Activated CD4-positive, alpha-beta T cell treated with anti-CD3 and anti-CD28 coated beads for 36 hours (primary cell): ENCODE measurements around the gene PAGE2. TPM values are rescaled to one million over a fixed set of nuclear protein-coding genes. Genes with fewer than 3 reads are reported as not detected.
A peak's percentile ranks its signal among the peaks of the same experiment; 100 is the strongest.
"Not testable (repeated sequence)": the region's sequence is repeated elsewhere in the genome, so short reads cannot be mapped to it uniquely, and the experiment has no call there.

Source experiments
- ATAC-seq: fragments of 200-7000 bp; cut with Tn5 transposase; one replicate; pipeline ENCODE4 v1.10.0; 2021; ENCODE audit warnings: mild to moderate bottlenecking, moderate library complexity
- CTCF ChIA-PET: fragments of 350-600 bp; sonication (Branson Sonifier 250); formaldehyde crosslinking; loops from one replicate; lab custom pipeline; 2021; ENCODE audit warnings: antibody characterized with exemption; lab: Charles Lee
- POLR2A ChIA-PET: fragments of 350-600 bp; sonication (Branson Sonifier 250); formaldehyde crosslinking; loops from one replicate; lab custom pipeline; 2021; ENCODE audit warnings: antibody characterized with exemption, inconsistent platforms; lab: Charles Lee
- DNase-seq: peaks from one replicate; pipeline ENCODE4 v3.0.0-alpha.2; 2020
- H3K27ac Mint-ChIP-seq: one replicate; pipeline ENCODE4 v1.8.0; 2021; ENCODE audit warnings: mixed read lengths
- H3K27me3 Mint-ChIP-seq: one replicate; pipeline ENCODE4 v1.8.0; 2021; ENCODE audit warnings: mixed read lengths
- H3K36me3 Mint-ChIP-seq: one replicate; pipeline ENCODE4 v1.8.0; 2021; ENCODE audit warnings: low read depth, mixed read lengths
- H3K4me1 Mint-ChIP-seq: one replicate; pipeline ENCODE4 v1.8.0; 2021; ENCODE audit warnings: mixed read lengths
- H3K4me3 Mint-ChIP-seq: one replicate; pipeline ENCODE4 v1.8.0; 2021; ENCODE audit warnings: mild to moderate bottlenecking, moderate library complexity, mixed read lengths
- H3K9me3 Mint-ChIP-seq: one replicate; pipeline ENCODE4 v1.8.0; 2021; ENCODE audit warnings: low read depth, mixed read lengths
- intact Hi-C, 2 experiments: fragments of 100-400 bp; cut with DNase I in 1 of 2; cut with micrococcal nuclease in 1 of 2; formaldehyde crosslinking; loops; one replicate each; pipeline versions ENCODE4 v1.14.2 to v1.15.1; 2022 to 2024; cut with DNase I, micrococcal nuclease
- total RNA-seq, 2 experiments: library from RNA; stranded (reverse); gene quantifications; one replicate each; pipeline ENCODE4 v1.2.3, GENCODE V29; 2021

The PAGE2 gene, protein sequence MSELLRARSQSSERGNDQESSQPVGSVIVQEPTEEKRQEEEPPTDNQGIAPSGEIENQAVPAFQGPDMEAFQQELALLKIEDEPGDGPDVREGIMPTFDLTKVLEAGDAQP
- not detected for total RNA-seq

DNA sequence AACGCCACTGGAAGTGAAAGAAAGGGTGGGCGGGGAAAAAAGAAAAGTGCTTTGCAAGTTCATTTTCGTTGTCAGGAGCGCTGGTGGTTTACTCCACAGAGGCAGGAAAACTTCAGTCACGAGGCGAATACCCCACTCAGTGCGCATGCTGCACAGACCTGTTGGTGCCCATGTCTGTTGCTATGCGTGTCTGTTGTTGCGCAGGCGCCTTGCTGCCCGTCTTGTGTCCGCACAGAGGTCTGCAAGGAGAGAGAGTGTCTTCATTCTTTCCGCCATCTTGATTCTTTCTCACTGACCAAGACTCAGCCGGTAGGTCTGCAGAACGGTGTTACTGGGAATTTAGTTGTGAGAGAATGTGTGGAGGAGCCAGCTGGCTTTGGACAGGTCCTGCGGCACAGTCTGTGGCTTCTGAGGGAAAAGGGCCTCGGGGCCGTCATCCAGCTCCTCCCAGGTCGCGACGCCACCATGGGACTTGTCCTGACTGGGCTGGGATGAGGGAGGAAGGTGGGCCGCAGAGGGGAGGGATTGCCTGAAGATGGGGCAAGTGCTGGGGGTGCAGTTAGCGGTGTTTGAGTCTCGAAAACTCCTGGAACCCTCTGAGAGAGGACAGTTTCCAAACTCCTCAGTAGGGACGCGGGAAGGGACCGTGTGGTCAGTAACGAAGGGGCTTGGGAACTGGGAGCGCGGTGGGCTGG, at the start of gene PAGE2:
Gene PAGE2 (plus strand): TSS at position 224 of the 695 bp plus-strand sequence. CDS start 1,003 bp downstream, outside the sequence.
- Mint-ChIP-seq H3K36me3 (no peaks in the 10 kb centered on the region), H3K27ac (no peak within 1 kb of the TSS), H3K9me3 (no peaks in the 10 kb centered on the region), H3K4me1 (no peaks in the 10 kb centered on the region), H3K4me3 (no peak within 1 kb of the TSS), H3K27me3 (no peaks in the 10 kb centered on the region)
- ChIA-PET POLR2A (no interaction called here), CTCF (no interaction called here)
- DNase-seq (no peak), ATAC-seq (no peak)
- intact Hi-C loops: no loop called here

DNA sequence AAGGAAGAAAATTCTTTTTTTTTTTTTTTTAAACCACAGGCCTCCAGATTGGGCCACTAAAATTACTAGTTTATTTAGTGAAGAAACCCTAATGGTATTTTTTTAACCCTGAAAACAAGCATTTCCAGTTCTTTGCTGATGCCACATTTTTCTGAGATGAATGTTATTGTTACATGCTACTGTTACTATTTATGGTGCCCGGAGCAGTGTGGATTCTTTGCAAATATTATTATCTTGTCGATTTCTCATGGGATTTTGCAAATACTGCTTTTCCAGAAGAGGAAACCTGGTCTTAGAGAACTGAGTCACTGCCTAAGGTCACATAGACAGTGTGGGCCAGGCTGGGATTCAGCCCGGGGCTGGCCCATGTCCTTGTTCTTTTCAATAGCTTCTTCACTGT, 49.3 kb upstream of the PAGE2 start:
- no peak for ATAC-seq
- no peak for DNase-seq
- Mint-ChIP-seq H3K27me3 (no peaks in the 10 kb centered on the region), H3K27ac (no peak overlapping the region), H3K36me3 (no peaks in the 10 kb centered on the region), H3K4me3 (no peak overlapping the region), H3K4me1 (no peaks in the 10 kb centered on the region), H3K9me3 (no peaks in the 10 kb centered on the region)
- intact Hi-C loops: no loop called here
- POLR2A ChIA-PET: no interaction called here
- CTCF ChIA-PET: interaction anchor here (0.6 kb wide), 1 partner anchor 1722 kb away, joined by 3 read pairs; no protein-coding TSS in a partner anchor

DNA sequence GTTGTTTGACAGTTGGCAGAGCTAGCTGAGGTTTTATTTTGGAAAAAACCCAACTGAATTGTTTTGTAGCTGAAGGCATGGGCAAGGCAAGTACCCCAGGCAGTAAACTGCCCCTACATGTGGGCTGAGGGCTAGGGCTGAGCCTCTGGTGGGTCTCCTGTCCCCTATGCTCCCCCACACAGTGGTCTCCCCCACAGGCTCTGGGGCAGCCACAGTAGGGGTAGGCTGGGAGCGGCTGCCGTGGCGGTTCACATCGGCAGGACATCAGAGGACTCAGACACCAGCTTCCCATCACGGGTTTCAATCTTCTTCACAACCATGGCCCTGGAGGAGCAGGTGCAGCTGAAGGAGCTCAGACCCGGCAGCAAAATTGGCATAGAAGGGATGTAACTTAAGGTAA, 47.3 kb upstream of the PAGE2 start:
- CTCF ChIA-PET: no interaction called here
- no peaks in the 10 kb centered on the region for H3K27me3 Mint-ChIP-seq
- no peak for ATAC-seq
- H3K27ac Mint-ChIP-seq: no peak overlapping the region
- intact Hi-C loops: no loop called here
- no peaks in the 10 kb centered on the region for H3K4me1 Mint-ChIP-seq
- DNase-seq: no peak
- POLR2A ChIA-PET: no interaction called here
- no peaks in the 10 kb centered on the region for H3K9me3 Mint-ChIP-seq
- H3K4me3 Mint-ChIP-seq: no peak overlapping the region
- no peaks in the 10 kb centered on the region for H3K36me3 Mint-ChIP-seq

- H3K27me3 Mint-ChIP-seq, H3K9me3 Mint-ChIP-seq, CTCF ChIA-PET, H3K27ac Mint-ChIP-seq, ATAC-seq, POLR2A ChIA-PET, intact Hi-C loops, H3K4me1 Mint-ChIP-seq, H3K4me3 Mint-ChIP-seq, H3K36me3 Mint-ChIP-seq, DNase-seq: not testable (repeated sequence)
These were observed 38.2 kb upstream of the PAGE2 start for GRCh38 chrX:55050599-55050998.

GRCh38 chrX:55056820-55057674, 31.8 kb upstream of the PAGE2 start:
- Mint-ChIP-seq H3K4me1 (peaks cover 18% of the 10 kb centered on the region), H3K4me3 (peak overlapping the region; percentile 46), H3K27me3 (no peaks in the 10 kb centered on the region), H3K9me3 (no peaks in the 10 kb centered on the region), H3K27ac (peak overlapping the region; percentile 21), H3K36me3 (no peaks in the 10 kb centered on the region)
- peak; percentile 20 for DNase-seq
- ATAC-seq: peak; percentile 78
- intact Hi-C loops: loop anchor here (1.0 to 5.0 kb wide), 8 partner anchors 56 to 635 kb away; partner anchors contain the start of genes APEX2 (in 1 of the 2) and MAGED2 (in 1 of the 2)
- CTCF ChIA-PET: interaction anchor here (0.8 to 1.3 kb wide), 5 partner anchors 44 to 432 kb away, joined by 3 to 11 read pairs (median 4); partner anchors contain the start of gene APEX2
- POLR2A ChIA-PET: interaction anchor here (0.5 kb wide), 1 partner anchor 341 kb away, joined by 4 read pairs; no protein-coding TSS in a partner anchor

GRCh38 chrX:55057675-55058249, 31.1 kb upstream of the PAGE2 start:
- intact Hi-C loops: loop anchor here (1.0 to 5.0 kb wide), 8 partner anchors 57 to 635 kb away; partner anchors contain the start of genes APEX2 (in 1 of the 2) and MAGED2 (in 1 of the 2)
- ChIA-PET CTCF (interaction anchor here (0.9 to 1.3 kb wide), 4 partner anchors 45 to 431 kb away, joined by 3 to 11 read pairs (median 4); partner anchors contain the start of gene APEX2), POLR2A (no interaction called here)
- Mint-ChIP-seq H3K9me3 (no peaks in the 10 kb centered on the region), H3K36me3 (no peaks in the 10 kb centered on the region), H3K4me3 (peak overlapping the region; percentile 46), H3K27me3 (no peaks in the 10 kb centered on the region), H3K4me1 (peaks cover 18% of the 10 kb centered on the region), H3K27ac (no peak overlapping the region)
- DNase-seq: peak; percentile 31
- peak; percentile 73 for ATAC-seq

DNA sequence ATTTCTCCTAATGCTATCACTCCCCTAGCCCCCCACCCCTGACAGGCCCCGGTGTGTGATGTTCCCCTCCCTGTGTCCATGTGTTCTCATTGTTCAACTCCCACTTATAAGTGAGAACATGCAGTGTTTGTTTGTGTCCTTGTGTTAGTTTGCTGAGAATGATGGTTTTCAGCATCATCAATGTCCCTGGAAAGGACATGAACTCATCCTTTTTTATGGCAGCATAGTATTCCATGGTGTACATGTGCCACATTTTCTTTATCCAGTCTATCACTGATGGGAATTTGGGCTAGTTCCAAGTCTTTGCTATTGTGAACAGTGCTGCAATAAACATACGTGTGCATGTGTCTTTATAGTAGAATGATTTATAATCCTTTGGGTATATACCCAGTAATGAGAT, 21.6 kb upstream of the PAGE2 start:
- H3K9me3 Mint-ChIP-seq, H3K4me3 Mint-ChIP-seq, H3K4me1 Mint-ChIP-seq, ATAC-seq, DNase-seq, H3K27me3 Mint-ChIP-seq, POLR2A ChIA-PET, intact Hi-C loops, CTCF ChIA-PET, H3K27ac Mint-ChIP-seq, H3K36me3 Mint-ChIP-seq: not testable (repeated sequence)

DNA sequence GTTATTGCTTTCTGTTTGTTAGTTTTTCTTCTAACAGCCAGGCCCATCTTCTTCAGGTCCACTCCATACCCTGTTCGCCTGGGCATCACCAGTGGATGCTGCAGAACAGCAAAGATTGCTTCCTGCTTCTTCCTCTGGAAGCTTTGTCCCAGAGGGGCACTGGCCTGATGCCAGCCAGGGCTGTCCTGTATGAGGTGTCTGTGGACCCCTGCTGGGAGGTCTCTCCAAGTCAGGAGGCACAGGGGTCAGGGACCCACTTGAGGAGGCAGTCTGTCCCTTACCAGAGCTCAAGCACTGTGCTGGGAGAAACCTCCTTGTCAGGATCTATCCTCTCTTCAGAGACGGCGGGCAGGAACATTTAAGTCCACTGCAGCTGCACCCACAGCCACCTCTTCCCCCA, 16.5 kb upstream of the PAGE2 start:
- Mint-ChIP-seq H3K36me3 (no peaks in the 10 kb centered on the region), H3K9me3 (no peaks in the 10 kb centered on the region), H3K27ac (no peak overlapping the region), H3K4me3 (no peak overlapping the region), H3K4me1 (no peaks in the 10 kb centered on the region), H3K27me3 (no peaks in the 10 kb centered on the region)
- CTCF ChIA-PET: no interaction called here
- POLR2A ChIA-PET: no interaction called here
- intact Hi-C loops: no loop called here
- ATAC-seq (no peak), DNase-seq (no peak)

DNA sequence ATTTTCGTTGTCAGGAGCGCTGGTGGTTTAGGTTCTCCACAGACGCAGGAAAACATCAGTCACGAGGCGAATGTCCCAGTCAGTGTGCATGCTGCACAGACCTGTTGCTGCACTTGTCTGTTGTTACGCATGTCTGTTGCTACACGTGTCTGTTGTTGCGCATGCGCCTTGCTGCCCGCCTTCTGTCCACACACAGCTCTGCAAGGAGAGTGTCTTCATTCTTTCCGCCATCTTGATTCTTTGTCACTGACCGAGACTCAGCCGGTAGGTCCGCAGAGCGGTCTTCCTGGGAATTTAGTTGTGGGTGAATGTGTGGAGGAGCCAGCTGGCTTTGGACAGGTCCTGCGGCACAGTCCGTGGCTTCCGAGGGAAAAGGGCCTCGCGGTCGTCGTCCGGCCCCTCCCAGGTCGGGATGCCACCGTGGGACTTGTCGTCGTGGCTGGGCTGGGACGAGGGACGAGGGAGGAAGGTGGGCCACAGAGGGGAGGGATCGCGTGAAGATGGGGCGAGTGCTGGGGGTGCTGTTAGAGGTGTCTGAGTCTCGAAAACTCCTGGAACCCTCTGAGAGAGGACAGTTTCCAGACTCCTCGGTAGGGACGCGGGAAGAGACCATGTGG, 13.9 kb upstream of the PAGE2 start, which contains the start of gene PAGE2B:
Gene PAGE2B (plus strand): TSS at position 180 of the 617 bp plus-strand sequence. CDS start 1,012 bp downstream, outside the sequence.
- Mint-ChIP-seq H3K27me3 (no peaks in the 10 kb centered on the region), H3K9me3 (no peaks in the 10 kb centered on the region)

GRCh38 chrX:55098691-55099090, 9.9 kb downstream of the PAGE2 start:
- Mint-ChIP-seq H3K9me3 (no peaks in the 10 kb centered on the region), H3K4me1 (no peaks in the 10 kb centered on the region), H3K27ac (no peak overlapping the region), H3K36me3 (no peaks in the 10 kb centered on the region), H3K4me3 (no peak overlapping the region), H3K27me3 (peaks cover 2% of the 10 kb centered on the region)
- CTCF ChIA-PET: no interaction called here
- POLR2A ChIA-PET: no interaction called here
- ATAC-seq: no peak
- intact Hi-C loops: no loop called here
- no peak for DNase-seq

More for the DNA sequence above, 13.9 kb upstream of the PAGE2 start, which contains the start of gene PAGE2B:
- intact Hi-C loops: no loop called here
- DNase-seq: no peak
- POLR2A ChIA-PET: no interaction called here
- CTCF ChIA-PET: no interaction called here
- Mint-ChIP-seq H3K4me3 (no peak within 1 kb of the TSS), H3K36me3 (no peaks in the 10 kb centered on the region), H3K4me1 (no peaks in the 10 kb centered on the region), H3K27ac (no peak within 1 kb of the TSS)
- ATAC-seq: no peak

DNA sequence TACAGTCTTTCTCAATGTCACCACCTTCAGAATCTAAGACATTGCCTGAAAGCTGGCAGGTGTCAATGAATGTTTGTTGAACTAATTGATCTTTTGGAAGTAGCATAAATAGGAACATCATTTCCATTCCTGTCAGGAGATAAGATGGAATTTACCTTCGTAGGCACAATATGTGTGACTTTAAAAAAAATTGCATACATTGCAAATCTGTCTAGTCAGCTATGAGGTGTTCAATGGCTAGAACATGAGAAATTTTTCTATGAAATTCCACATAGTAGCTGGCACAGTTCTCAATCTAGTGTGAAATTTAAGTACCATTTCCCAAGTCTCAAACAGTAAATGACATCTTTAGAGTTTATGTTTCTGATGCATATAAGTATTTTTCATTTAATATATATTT, 10.3 kb downstream of the PAGE2 start:
- no peaks in the 10 kb centered on the region for H3K9me3 Mint-ChIP-seq
- CTCF ChIA-PET: no interaction called here

More for the DNA sequence above, 10.3 kb downstream of the PAGE2 start:
- Mint-ChIP-seq H3K36me3 (no peaks in the 10 kb centered on the region), H3K27ac (no peak overlapping the region), H3K27me3 (peaks cover 2% of the 10 kb centered on the region), H3K4me3 (no peak overlapping the region), H3K4me1 (no peaks in the 10 kb centered on the region)
- no peak for DNase-seq
- POLR2A ChIA-PET: no interaction called here
- intact Hi-C loops: no loop called here
- no peak for ATAC-seq
